Endothelial cell of umbilical vein (primary cell): Measurements from ENCODE around the gene TTC33. TPM values are rescaled to one million over a fixed set of nuclear protein-coding genes. Genes with fewer than 3 reads are reported as not detected.

Experiments used
- BruUV-seq: library from RNA; stranded (reverse); fragments of 400-500 nt; replicated peaks from 2 replicates; lab custom pipeline; 2021; lab: Mats Ljungman, UMichigan
- CTCF ChIA-PET: fragments of 300-600, 350-600 bp; sonication (Branson Sonifier 250); formaldehyde crosslinking; loops from one replicate; lab custom pipeline; 2021; ENCODE audit warnings: antibody characterized with exemption, inconsistent platforms; lab: Charles Lee
- POLR2A ChIA-PET: fragments of 300-600, 350-600 bp; sonication (Branson Sonifier 250); formaldehyde crosslinking; loops from one replicate; lab custom pipeline; 2021; ENCODE audit warnings: antibody characterized with exemption, inconsistent platforms; lab: Charles Lee
- DNase-seq: peaks from one replicate; pipeline ENCODE4 v3.0.0-alpha.2; 2011; ENCODE audit warnings: low read depth, low spot score
- FAIRE-seq: peaks from 2 replicates; lab custom pipeline; 2011; peaks lifted over from hg19 to GRCh38; lab: Jason Lieb, UNC
- H2AFZ ChIP-seq: 2 replicates; pipeline ENCODE4 v1.6.0; 2012; ENCODE audit warnings: low read depth, low read length, control low read depth, inconsistent platforms
- H3K27ac ChIP-seq: 2 replicates; pipeline ENCODE4 v1.5.1; 2011; ENCODE audit warnings: low read depth, mild to moderate bottlenecking, control low read depth, low read length, moderate library complexity; ENCODE audit not compliant: insufficient read depth
- H3K27me3 ChIP-seq, 2 experiments: 2 replicates each; pipeline versions ENCODE4 v1.6.0 to v1.6.1; 2011; ENCODE audit warnings: low read length in 2 of 2, mixed read lengths in 1 of 2; ENCODE audit not compliant: control insufficient read depth in 2 of 2, insufficient read depth in 2 of 2
- H3K36me3 ChIP-seq, 2 experiments: 2 replicates in 1 of 2; 3 replicates in 1 of 2; pipeline ENCODE4 v1.5.1; 2011; ENCODE audit warnings: low read length in 2 of 2, mild to moderate bottlenecking in 1 of 2, moderate library complexity in 1 of 2; ENCODE audit not compliant: control insufficient read depth in 2 of 2, insufficient read depth in 2 of 2; ENCODE audit errors: extremely low read depth in 1 of 2
- H3K4me1 ChIP-seq: 3 replicates; pipeline ENCODE4 v1.5.1; 2011; ENCODE audit warnings: mild to moderate bottlenecking, low read length; ENCODE audit not compliant: control insufficient read depth, insufficient read depth; ENCODE audit errors: extremely low read depth
- H3K4me2 ChIP-seq: 2 replicates; pipeline ENCODE4 v1.6.1; 2011; ENCODE audit warnings: low read length, control low read depth, mixed read lengths; ENCODE audit not compliant: insufficient read depth
- H3K4me3 ChIP-seq, 3 experiments: fragments of 200-600 bp in 1 of 3; sonication (generic), shearing (Covaris generic) in 1 of 3; replicated peaks in 1 of 3; 2 replicates each; pipeline ENCODE4 v1.5.1; 2011 to 2016; ENCODE audit warnings: control low read depth in 3 of 3, low read length in 3 of 3, mild to moderate bottlenecking in 2 of 3, inconsistent platforms in 1 of 3, low read depth in 1 of 3, moderate library complexity in 1 of 3; ENCODE audit not compliant: insufficient read depth in 1 of 3
- H3K79me2 ChIP-seq: 2 replicates; pipeline ENCODE4 v1.6.0; 2012; ENCODE audit warnings: low read length, inconsistent platforms; ENCODE audit not compliant: control insufficient read depth, insufficient read depth
- H3K9ac ChIP-seq: replicated peaks from 2 replicates; pipeline ENCODE3; 2011; ENCODE audit warnings: low read length, control low read depth; ENCODE audit not compliant: insufficient read depth; ENCODE audit errors: extremely low read depth
- H3K9me1 ChIP-seq: replicated peaks from 3 replicates; pipeline ENCODE4 v1.6.0; 2011; ENCODE audit warnings: mild to moderate bottlenecking, low read length; ENCODE audit not compliant: control insufficient read depth, insufficient read depth; ENCODE audit errors: extremely low read depth
- H3K9me3 ChIP-seq: replicated peaks from 2 replicates; pipeline ENCODE4 v1.5.1; 2012; ENCODE audit warnings: low read length, inconsistent platforms; ENCODE audit not compliant: control insufficient read depth, insufficient read depth
- H4K20me1 ChIP-seq: replicated peaks from 2 replicates; pipeline ENCODE3; 2011; ENCODE audit warnings: mild to moderate bottlenecking, low read length; ENCODE audit not compliant: control insufficient read depth, insufficient read depth; ENCODE audit errors: extremely low read depth
- CTCF ChIP-seq, 2 donors: IDR thresholded peaks; 1 replicate in 1 of 2; 2 replicates in 1 of 2; pipeline ENCODE4 v1.5.1; 2011; ENCODE audit warnings: low read length in 2 of 2, mild to moderate bottlenecking in 2 of 2, moderate library complexity in 2 of 2, control low read depth in 1 of 2, inconsistent platforms in 1 of 2, low read depth in 1 of 2; ENCODE audit not compliant: insufficient read depth in 1 of 2; ENCODE audit errors: extremely low read depth in 1 of 2
- EZH2 ChIP-seq: IDR thresholded peaks from 2 replicates; pipeline ENCODE4 v1.6.1; 2012; ENCODE audit warnings: borderline replicate concordance, low read depth, mild to moderate bottlenecking, moderate library complexity, low read length, inconsistent platforms; ENCODE audit not compliant: severe bottlenecking
- FOS ChIP-seq: IDR thresholded peaks from 2 replicates; pipeline ENCODE4 v1.6.1; 2011; ENCODE audit warnings: mild to moderate bottlenecking, low read length, moderate library complexity, borderline replicate concordance; ENCODE audit not compliant: insufficient read depth
- GATA2 ChIP-seq: IDR thresholded peaks from 2 replicates; pipeline ENCODE4 v1.7.0; 2011; ENCODE audit warnings: low read depth, mild to moderate bottlenecking, moderate library complexity, mixed read lengths, low read length; ENCODE audit not compliant: insufficient read length, insufficient read depth
- JUN ChIP-seq: IDR thresholded peaks from 2 replicates; pipeline ENCODE4 v1.6.1; 2011; ENCODE audit warnings: borderline replicate concordance, low read depth; ENCODE audit not compliant: insufficient read length, insufficient read depth
- MAX ChIP-seq: IDR thresholded peaks from 2 replicates; pipeline ENCODE4 v1.6.1; 2011; ENCODE audit not compliant: insufficient read depth, insufficient read length
- MYC ChIP-seq: IDR thresholded peaks from one replicate; pipeline ENCODE4 v1.6.1; 2011; ENCODE audit warnings: mild to moderate bottlenecking, low read depth, low read length
- POLR2A ChIP-seq: IDR thresholded peaks from 2 replicates; pipeline ENCODE4 v1.6.1; 2012; ENCODE audit warnings: low read depth, mild to moderate bottlenecking, control low read depth, low read length
- POLR2AphosphoS5 ChIP-seq: IDR thresholded peaks from 2 replicates; pipeline ENCODE4 v1.6.1; 2012; ENCODE audit warnings: low read depth, mild to moderate bottlenecking, control low read depth, low read length, moderate library complexity; ENCODE audit not compliant: insufficient read depth
- dilution Hi-C: fragments of 300-500 bp; cut with MboI; formaldehyde crosslinking; loops from one replicate; pipeline ENCODE4 v1.15.0; 2019; ENCODE audit warnings: low sequenced_read_pairs; ENCODE audit not compliant: extremely low pct_ligation_motif_present
- intact Hi-C: fragments of 100-400 bp; cut with micrococcal nuclease; formaldehyde crosslinking; loops from one replicate; pipeline ENCODE4 v1.10.0; 2022
- polyA plus RNA-seq, 4 experiments: library from polyadenylated mRNA; depleted of rRNA in 3 of 4; stranded (reverse) in 3 of 4; unstranded in 1 of 4; fragments of >200 nt; gene quantifications; 2 replicates each; pipeline versions ENCODE4 v1.2.1 to v1.2.3, GENCODE V29; 2011 to 2012; ENCODE audit warnings: missing spikeins in 1 of 4
- total RNA-seq: library from RNA; stranded (reverse); gene quantifications from 2 replicates; pipeline ENCODE4 v1.2.3, GENCODE V29; 2021

TTC33 gene
- total and polyA plus RNA-seq, 2 donors (not counting 3 experiments of a cell fraction or from before 2014, with no cell fraction given), result 2.2 to 11.7 TPM

GRCh38 chr5:40601198-40601868 lies 154.4 kb downstream of the TTC33 start:
- TF ChIP-seq GATA2 (no peak), POLR2A (no peak), FOS (no peak), EZH2 (no peak), POLR2AphosphoS5 (no peak), MAX (no peak), MYC (no peak), CTCF (IDR thresholded peaks at IDR 0.05; ENCODE audit: extremely low read depth in 1 of 2, insufficient read depth in 1 of 2, low read depth in 1 of 2, low read length in 2 of 2) (no peak), JUN (no peak)
- no peak for DNase-seq
- Histone ChIP-seq H3K9me3 (no peaks in the 10 kb centered on the region), H3K36me3 (no peaks in the 10 kb centered on the region), H3K9ac (no peak overlapping the region), H3K4me3 (no peak overlapping the region), H3K27me3 (no peaks in the 10 kb centered on the region), H3K27ac (no peak overlapping the region), H4K20me1 (no peaks in the 10 kb centered on the region), H2AFZ (no peak overlapping the region), H3K79me2 (no peaks in the 10 kb centered on the region), H3K4me1 (peaks cover 4% of the 10 kb centered on the region), H3K4me2 (no peak overlapping the region), H3K9me1 (no peaks in the 10 kb centered on the region)
- BruUV-seq, result no TSS peak
- intact Hi-C loops, result no loop called here
- FAIRE-seq, result no peak
- dilution Hi-C loops, result no loop called here
- ChIA-PET CTCF (interaction anchor here (1.4 to 1.5 kb wide), 2 partner anchors 31 to 76 kb away, joined by 3 read pairs; no protein-coding TSS in a partner anchor), POLR2A (no interaction called here)
